HG03521 (cell line): Measurements from ENCODE around the gene NRXN2.

Experiments
- ATAC-seq: cut with Tn5 transposase; IDR thresholded peaks from one replicate; pipeline ENCODE4 v1.9.1; 2021; ENCODE audit warnings: mild to moderate bottlenecking, moderate library complexity; ENCODE audit not compliant: unreplicated experiment

The NRXN2 gene

DNA sequence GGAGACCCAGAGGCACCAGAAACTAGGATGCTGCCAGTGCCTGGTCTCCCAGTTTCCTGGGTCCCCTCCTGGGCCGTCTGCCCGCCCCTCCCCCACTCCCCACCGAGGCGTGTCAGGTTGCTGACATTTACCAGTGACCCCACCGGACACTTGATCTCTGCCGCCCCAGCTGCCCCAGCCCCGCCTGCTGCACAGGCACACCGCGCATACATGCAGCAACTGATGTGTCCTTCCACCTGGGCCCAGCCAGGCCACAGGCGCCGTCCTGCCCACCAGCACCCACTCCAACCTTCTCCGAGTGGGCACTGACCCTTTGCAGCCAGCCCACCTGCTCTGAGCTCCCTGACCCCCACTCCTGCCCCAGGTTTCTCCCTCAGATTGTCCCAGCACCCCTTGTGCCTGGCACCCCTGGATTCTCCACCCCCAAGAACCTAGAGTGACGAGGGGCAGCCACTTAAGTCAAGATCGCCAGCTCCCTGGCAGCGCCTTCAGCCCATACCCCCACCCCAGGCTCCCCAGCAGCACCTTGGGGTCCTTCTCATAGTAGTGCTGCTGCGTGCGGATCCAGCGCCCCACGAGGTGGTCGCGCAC, 36.2 kb upstream of the NRXN2 start:
- ATAC-seq = no peak

DNA sequence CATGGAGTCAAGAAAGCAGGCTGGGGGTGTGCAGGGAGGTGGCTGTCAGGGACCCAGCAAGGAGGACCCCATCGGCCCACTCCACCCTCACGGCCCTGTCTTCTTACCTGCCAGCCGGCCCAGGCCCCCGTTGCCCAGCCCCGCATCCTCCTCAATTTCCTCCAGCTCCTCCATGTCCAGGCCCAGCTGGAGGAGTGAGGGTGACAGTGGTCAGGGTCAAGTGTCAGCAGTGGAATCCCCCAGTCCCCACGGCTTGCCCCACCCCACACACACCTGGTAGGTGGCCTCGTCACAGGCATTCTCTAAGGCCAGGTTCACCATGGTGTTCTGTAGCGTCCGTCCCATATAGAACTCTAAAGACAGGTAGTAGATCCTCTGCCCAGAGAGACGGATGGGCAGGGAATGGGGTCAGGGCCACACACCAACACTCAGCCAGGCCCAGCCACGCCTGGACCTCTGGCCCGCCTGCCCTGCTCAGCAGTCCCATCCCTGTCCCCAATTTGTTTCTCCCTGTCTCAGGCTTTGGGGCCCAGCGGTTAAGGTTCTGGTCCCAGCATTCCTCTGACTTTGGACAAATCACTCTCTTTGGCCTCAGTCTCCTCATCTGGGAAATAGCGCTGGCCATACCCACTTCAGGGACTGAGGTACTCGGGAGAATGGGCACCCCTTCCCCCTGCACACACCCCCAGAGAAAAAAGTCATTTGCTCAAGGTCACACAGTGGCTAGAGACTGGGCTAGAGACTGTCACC, 35.5 kb upstream of the NRXN2 start:
- no peak for ATAC-seq

DNA sequence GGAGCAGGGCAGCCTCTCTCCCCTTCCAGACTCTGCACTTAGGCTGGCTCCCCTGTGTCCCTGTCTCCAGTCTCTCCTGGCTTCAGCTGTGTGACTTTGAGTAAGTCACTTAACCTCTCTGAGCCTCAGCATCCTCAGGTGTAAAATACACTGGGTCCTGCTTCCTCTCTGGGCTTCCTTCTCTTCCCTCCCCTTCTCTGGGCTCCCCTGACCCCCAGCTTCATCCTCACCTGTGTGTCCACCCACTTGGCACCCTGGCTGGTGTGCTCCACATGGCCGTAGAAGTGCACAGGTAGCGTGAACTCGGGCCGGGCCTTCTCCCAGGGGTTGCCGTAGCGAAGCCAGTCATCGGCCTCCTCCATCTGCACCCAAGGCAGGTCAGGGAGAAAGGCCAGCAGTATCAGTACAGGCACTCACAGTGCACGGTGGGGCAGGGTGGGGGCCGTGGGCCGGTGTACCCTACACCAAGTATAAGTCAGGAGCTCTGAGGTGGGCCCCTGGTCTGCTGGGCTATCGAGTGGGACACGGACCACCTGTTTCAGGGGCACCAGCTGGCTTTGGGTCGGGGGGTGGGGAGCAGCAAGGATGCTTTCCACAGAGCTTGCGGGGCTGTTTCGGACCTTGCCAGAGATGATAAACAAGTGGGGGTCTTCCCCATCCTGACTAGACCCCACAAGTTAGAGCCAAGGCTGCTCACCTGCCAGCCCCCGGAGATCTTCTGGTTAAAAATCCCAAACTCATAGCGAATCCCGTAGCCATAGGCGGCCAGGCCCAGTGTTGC, 34.7 kb upstream of the NRXN2 start:
- ATAC-seq = no peak

DNA sequence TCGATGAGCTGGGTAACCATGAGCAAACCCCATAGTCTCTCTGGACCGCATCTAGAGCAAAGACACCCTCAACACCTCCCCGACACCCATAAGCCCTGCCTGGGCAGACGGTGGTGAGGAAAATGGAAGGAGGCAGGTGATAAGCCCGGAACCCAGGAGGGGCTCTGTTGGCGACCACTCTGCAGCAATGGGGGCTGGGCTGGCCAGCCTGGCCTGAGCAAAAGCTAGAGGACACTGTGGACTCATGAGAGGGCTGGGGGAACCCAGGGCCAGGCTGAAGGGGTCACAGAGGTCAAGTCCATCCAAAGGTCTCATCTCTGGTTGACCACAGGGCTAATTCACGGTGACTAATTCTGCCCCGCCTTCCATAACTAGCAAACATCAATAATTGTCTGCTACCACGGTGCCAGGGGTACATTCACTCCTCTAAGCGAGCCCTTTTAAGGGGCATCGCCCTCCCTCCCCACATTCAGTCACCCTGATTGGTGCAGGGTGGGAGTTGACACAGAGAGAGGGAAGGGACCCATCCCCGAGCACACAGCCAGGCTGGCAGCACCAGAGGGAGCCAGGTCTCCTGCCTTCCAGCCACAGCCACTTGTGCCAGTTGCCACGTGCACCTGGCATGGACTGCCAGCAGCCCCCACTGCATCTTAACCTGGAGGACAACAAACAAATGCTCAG, 32.8 kb upstream of the NRXN2 start:
- ATAC-seq = no peak

DNA sequence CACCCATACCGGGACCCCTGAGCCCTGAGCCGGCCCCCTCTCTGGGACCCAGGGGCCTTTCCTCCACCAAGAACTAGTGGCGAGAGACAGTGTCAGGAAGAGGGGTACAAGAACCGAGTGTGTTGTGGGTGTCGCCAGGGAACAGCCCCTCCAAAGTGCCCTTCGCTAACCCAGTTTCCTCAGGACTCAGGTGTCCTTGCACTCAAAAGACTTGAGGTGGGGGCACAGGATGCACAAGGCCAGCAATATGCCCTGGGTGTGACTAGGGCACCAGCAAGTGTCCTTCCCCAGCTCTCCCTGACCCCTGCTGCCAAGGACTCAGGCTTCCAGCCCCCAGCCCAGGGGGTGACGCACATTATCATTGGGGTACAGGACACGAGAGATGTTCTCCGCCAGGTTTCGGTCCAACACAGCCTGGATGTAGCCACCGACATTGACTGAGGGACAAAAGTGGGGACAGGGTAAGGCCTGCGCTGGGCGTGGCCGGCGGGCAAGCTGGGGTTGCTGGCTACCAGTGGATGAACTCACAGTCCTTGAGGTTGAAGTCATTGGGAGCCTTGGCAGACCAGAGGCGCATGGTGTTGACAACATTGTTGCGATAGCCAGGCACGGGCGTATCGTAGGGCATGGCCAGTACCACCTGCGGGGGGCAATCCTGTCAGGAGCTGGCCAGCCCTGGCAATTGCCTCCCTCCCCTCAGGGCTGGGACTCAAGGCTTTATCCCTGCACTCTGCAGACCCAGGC, 32.1 kb upstream of the NRXN2 start:
- no peak for ATAC-seq

DNA sequence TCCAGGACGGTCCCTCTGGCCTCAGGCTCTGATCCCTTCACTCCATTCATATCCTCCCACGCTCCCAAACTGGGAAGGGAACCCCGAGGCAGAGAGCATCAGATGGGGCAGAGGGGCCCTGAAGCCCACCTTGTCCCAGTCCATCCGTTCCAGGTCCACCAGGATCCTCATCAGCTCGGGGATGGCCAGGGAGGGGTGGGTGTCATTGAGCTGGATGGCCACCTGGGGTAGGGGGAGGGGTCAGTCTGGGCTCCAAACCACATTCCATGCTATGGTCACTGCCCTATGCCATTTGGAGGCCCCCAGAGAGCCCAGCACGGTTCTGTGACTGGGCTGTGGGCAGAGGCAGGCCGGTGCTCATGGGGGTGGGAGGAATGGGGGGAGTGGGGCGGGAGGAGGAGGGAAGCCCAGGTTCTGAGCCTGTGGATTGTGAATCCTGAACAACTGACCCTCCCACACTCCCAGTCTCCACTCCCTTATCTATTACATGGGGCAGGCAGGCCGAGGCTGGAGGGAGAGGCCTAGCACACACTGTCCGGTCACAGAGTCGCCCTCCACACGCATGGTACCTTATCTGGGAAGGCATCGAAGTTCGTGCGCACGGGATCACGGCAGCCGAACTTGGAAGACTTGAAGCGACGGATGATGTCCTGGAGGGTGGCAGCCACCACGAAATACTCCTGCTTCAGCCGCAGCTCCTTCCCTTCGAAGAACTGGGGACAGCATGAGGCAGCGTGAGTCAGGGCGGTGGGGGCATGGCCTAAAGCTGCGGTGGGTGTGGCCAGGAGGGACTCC, 31.3 kb upstream of the NRXN2 start:
- ATAC-seq = no peak

DNA sequence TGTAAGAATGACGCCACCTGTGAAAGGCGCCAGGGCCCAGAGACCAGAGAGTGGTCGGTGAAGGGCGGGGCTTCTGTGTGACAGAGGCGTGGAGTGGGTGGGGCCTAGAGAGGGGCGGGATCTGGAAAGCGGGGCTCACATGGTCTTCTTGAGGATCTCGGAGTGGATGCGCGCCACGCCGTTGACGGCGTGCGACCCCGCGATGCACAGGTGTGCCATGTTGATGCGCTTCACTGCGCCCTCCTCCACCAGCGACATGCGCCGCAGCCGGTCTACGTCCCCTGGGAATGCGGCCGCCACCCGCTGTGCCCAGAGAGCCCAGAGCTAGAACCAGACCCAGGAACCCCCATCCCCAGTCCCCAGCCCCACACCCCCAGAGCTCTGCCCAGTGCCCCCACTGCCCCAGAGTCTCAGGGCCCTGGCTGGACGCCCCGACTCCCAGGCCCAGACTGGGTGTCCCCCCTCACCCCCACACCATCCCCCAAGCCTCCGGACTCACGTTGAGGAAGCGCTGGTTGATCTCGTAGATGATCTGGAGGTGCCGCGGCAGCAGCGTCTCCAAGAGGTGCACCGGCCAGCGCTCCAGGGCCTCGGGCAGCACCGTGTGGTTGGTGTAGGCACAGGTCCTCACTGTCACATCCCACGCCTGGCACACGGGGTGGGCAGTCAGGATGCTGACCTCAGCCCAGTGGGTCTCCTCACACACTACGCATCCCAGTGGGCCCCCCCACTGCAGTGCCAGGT, 30.6 kb upstream of the NRXN2 start:
- ATAC-seq = no peak

DNA sequence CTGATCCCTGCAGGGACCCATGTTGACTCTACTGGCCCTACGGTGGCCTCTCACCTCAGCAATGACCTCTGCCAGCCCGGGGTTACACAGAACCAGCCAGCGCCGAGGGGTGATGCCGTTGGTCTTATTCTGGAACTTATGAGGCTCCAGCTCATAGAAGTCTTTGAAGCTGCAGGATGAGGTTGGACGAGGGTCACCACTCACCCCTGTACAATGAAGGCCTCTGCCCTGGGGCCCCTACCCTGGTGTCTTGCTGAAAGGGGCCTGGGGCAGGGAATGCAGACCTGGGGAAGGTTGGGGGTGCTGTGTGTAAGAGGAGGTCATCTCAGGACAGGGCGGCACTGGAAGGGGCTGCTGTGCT, 30.0 kb upstream of the NRXN2 start:
- ATAC-seq = no peak

DNA sequence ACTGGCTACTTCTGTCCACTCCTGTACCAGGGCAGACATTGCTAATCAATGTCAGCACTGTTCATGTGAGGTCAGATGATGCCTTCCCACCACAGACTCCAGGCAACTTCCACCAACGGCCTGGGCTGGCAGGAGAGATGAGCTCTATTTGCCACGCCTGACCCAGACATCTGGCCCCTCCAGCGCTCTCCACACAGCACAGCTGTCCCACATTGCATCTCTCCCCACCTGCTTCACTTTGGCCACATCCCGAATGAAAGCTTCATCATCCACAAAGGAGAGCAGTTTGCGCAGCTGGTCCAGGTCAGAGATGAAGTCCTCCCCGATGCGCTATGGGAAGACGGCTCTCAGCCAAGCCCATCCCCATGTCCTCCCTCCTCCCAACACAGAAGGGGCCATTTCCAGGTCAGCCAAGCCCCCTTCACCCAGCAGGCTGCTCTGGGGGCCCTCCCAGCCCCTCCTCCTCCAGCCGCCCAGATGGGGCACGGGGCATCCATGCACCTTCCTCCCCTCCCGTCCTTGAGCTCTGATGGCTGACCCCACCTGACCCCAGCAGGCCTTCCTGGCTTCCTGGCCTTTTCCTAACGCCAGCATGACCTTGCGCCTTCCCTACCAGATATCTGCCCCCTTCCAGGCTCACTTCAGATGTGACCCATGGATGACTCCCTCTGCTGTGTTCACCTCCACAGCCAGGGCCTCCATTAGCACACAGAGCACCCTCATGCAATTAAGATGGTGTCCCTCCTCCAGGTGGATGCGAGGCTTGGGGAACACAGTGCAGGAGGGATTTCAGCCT, 29.4 kb upstream of the NRXN2 start:
- no peak for ATAC-seq

DNA sequence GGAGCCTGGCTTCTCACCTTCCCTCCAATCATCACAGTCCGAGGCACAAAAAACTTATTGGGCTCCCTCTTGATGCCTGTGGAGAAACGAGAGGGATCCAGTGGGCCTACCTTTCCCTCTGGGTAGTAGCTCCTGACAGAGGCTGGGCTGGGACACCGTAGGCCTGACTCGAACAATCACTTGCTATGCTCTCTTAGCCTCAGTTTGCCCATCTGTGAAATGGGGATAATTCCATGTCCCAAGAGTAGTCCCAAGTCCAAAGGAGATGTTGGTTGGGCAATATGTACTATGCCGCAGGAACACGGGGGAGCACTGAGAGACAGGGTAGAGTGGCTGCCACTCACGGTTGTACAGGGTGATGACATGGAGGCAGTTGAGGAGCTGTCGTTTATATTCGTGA, 28.6 kb upstream of the NRXN2 start:
- ATAC-seq = no peak

DNA sequence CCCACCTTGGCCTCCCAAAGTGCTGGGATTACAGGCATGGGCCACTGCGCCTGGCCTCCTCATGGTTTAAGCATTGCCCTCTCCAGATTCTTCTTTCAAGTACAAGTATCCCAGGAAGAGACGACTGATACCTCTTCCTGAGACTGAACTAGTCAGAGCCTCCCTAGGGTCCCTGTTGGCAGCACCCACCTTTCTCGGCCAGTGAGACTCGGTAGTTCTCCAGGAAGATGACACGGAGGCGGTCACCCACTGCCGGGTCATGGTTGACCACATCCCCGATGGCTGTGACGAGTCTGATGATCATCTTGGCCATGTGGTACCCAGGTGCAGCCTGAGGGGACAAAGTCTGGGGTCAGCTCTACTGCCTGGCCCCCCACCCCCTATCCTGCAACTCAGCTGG, 28.1 kb upstream of the NRXN2 start:
- no peak for ATAC-seq

DNA sequence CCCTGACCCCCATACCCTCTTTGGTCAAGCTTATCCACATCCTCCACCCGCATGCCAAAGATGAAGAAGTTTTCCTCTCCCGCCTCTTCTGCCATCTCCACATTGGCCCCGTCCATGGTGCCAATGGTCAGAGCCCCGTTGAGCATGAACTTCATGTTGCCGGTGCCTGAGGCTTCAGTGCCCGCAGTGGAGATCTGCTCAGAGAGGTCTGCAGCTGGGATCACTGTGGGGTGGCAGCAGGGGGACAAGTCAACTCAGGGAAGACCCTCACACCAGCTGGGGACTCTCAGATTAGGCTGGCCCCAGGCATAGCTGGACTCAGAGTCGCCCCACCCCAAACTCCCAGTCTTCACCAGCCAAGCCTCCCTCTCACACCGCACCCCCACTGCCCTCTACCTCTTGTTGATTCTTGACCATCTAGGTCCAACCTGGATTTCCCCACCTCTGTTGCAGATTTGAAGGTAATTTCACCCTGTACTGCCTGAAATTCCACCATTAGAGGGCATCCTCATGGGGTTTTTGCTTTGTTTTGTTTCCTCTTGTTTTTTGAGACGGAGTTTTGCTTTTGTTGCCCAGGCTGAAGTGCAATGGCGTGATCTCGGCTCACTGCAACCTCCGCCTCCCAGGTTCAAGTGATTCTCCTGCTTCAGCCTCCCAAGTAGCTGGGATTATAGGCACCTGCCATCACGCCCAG, 27.5 kb upstream of the NRXN2 start:
- ATAC-seq = no peak

DNA sequence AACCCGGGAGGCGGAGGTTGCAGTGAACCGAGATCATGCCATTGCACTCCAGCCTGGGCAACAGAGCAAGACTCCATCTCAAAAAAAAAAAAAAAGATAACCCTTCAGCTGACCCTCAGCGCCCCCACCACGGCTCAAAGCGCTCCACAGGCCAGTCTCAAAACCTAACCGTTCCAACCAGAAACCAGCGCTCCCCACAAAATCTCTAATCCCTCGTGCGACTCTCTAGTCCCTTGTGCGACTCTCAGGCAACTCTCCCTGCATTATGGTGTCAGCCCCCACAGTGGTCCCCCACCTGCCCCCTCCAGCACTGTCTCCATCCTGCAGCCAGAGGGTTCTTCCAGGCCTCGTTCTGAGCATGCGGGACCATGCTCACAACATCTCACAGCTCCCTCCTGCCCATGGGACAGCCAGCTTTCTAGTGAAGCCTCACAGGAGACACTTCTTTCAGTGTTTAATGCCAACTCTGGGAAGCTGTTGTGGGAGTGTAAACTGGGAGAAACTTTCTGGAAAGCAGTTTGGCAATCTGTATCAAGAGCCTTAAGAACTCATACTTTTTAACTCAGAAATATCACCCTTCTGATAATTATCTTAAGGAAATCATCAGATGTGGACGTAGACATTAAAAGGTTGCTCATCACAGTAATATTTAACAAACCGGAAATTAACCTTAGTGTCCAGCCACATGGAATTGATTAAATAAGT, 25.1 kb upstream of the NRXN2 start:
- ATAC-seq = no peak

DNA sequence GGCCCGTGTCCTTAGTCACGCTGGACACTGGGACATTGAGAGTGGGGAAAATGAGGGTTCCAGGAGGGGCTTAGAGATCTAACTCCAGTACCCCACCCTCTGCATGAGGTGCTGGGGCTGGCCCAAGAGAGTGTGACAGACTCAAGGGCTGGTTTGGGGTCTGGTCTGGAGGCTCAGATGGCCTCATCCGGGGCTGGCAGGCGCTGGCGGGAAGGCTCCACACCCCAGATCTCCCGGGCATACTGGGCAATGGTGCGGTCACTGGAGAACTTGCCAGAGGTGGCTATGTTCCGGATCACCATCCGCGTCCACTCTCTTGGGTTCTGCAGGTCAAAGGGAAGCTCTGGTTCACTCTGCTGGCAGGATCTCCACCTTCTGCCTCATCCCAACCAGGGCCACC, 23.5 kb upstream of the NRXN2 start:
- no peak for ATAC-seq

DNA sequence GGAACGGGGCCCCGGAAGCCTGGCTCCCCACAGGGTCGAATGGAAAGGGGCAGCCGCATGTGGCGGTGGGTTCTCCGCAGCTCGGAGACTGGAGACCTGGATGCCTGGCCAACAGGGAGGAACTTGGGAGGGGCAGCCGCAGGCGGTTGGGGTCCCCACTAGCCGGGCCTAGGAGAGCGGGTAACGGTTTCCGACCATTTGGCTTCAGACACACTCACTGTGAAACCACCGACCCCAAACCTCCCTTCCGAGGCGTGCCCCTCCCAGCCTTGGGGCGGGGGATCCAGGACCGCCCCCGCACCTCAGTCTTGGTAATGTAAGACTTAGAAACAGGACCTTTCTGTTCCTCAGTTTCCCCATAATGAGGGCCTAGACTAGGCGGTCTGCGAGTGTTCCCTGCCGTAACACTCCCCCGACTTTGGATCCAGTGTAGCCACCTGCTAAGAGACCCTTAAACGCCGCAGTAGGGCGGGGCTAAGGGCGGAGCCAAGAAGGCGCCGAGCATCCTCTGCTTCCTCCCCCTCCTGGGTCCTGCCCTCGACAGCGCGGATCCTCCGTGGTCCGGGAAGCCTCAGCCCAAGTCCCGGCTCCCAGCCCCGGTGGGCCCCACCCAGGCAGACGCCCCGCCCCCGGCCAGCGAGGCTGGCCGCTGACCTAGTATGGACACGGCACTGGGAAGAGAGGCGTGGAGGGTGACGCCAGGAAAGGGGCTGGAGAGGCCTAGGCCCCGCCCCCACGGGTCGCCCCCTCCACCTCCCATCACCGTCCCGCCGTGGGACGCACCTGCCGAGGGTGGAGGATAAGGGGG, 22.7 kb upstream of the NRXN2 start:
- ATAC-seq = no peak

DNA sequence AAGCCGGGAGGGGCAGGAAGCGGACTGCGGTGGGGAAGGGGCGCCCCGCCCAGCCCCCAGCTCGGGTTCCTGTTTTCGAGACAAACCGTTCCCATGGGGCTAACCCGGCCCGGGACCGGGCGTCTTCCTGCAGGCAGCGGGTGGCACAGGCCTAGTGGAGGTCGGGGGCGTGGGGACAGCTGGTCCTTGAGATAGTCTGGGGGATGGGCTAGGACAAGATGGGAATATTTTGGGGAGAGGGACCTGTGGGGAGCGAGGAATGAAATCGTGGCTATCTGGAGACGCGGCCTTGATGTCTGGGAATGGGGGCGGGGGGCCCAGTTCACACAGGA, 22.2 kb upstream of the NRXN2 start:
- no peak for ATAC-seq
